ENCODE data around the gene PARVB.

The PARVB gene

DNA sequence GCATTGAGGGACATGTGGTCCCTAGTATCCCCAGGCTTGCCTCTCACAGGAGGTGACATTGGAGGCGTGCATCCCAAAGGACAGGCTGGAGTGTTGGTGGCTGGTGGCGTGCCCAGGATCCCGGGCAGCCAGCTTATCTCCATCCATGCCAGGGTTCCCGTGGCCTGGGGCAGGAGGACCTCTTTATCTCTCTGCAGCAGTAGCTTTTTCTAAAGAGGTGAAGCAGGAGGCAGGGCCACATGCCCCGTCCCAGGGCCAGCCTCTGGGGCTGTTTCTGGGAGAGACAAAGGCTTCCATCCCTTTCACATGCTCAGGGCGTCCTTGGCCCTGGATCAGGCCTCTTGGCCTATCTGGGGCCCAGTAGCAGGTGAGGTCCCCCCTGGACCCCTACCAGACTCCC lies 176.3 kb downstream of the PARVB start:
- no peak overlapping the region for H3K4me3 Mint-ChIP-seq
- H3K27ac Mint-ChIP-seq: peak overlapping the region; percentile 54
- peaks cover 30% of the 10 kb centered on the region for H3K4me1 Mint-ChIP-seq (ENCODE audit: low read depth)
- intact Hi-C loops (cut with micrococcal nuclease): no loop called here
- no peaks in the 10 kb centered on the region for H3K9me3 Mint-ChIP-seq
- peaks cover 97% of the 10 kb centered on the region for H3K36me3 Mint-ChIP-seq (ENCODE audit: low read depth)
- no peaks in the 10 kb centered on the region for H3K27me3 Mint-ChIP-seq

- Mint-ChIP-seq H3K4me3 (no peak overlapping the region), H3K9me3 (no peaks in the 10 kb centered on the region), H3K4me1 (ENCODE audit: low read depth) (peaks cover 34% of the 10 kb centered on the region), H3K36me3 (ENCODE audit: low read depth) (peaks cover 97% of the 10 kb centered on the region), H3K27ac (peak overlapping the region; percentile 54), H3K27me3 (no peaks in the 10 kb centered on the region)
- intact Hi-C loops (cut with micrococcal nuclease): no loop called here
Measured at GRCh38 chr22:44200855-44201550, 176.9 kb downstream of the PARVB start.

DNA sequence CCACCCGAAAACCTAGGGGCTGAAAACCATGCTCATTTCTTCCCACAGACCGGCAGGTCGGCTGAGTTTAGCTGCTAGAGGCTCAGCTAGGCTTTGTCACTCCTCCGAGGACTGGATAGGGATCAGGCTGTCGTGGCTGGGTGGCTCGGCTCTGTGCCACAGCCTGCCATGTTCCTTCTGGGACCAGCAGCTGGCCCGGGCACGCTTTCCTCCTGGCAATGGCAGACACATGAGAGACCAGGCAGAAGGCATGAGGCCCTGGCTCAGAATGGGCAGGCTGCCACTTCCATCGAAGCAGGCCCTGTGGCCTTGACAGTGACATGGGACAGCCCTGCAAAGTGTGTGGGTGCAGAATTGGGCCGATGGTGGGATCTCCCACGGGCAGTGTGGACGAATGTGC lies 177.6 kb downstream of the PARVB start:
- no peaks in the 10 kb centered on the region for H3K9me3 Mint-ChIP-seq
- peaks cover 34% of the 10 kb centered on the region for H3K4me1 Mint-ChIP-seq (ENCODE audit: low read depth)
- H3K4me3 Mint-ChIP-seq: no peak overlapping the region
- peaks cover 97% of the 10 kb centered on the region for H3K36me3 Mint-ChIP-seq (ENCODE audit: low read depth)
- no peak overlapping the region for H3K27ac Mint-ChIP-seq
- H3K27me3 Mint-ChIP-seq: no peaks in the 10 kb centered on the region
- intact Hi-C loops (cut with micrococcal nuclease): no loop called here

DNA sequence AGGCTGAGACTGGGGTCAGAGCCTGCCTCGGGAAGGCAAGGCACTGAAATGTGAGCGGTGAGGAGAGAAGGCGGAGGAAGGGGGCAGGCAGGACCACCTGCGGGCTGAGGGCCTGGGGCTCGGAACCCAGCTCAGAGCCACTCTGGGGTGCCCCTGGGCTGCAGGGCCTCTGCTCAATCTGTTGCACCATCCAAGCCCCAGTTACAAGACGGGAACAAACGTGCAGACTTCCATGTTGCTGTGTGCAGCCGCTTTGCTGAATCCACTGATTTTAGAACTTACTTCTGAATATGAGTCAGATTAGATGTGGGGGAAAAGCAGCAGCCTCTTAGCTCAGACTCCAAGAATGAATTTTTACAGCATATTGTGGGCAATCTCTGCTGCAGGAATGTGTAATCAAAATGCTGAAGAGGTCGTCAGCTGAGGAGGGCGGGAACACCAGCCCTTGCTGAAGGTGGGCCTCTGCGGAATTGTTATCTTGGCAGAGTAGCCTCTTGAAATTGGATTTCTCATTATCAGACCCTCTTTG lies 178.2 kb downstream of the PARVB start:
- intact Hi-C loops (cut with micrococcal nuclease): no loop called here
- Mint-ChIP-seq H3K36me3 (ENCODE audit: low read depth) (peaks cover 95% of the 10 kb centered on the region), H3K4me3 (no peak overlapping the region), H3K9me3 (no peaks in the 10 kb centered on the region), H3K27ac (no peak overlapping the region), H3K27me3 (no peaks in the 10 kb centered on the region), H3K4me1 (ENCODE audit: low read depth) (peaks cover 34% of the 10 kb centered on the region)

GRCh38 chr22:44203203-44203602 lies 179.1 kb downstream of the PARVB start:
- H3K27me3 Mint-ChIP-seq: no peaks in the 10 kb centered on the region
- intact Hi-C loops (cut with micrococcal nuclease): no loop called here
- no peak overlapping the region for H3K4me3 Mint-ChIP-seq
- peaks cover 88% of the 10 kb centered on the region for H3K36me3 Mint-ChIP-seq (ENCODE audit: low read depth)
- no peak overlapping the region for H3K27ac Mint-ChIP-seq
- no peaks in the 10 kb centered on the region for H3K9me3 Mint-ChIP-seq
- H3K4me1 Mint-ChIP-seq (ENCODE audit: low read depth): peaks cover 42% of the 10 kb centered on the region

GRCh38 chr22:44204739-44205515 lies 180.8 kb downstream of the PARVB start:
- intact Hi-C loops (cut with micrococcal nuclease): no loop called here
- Mint-ChIP-seq H3K4me3 (no peak overlapping the region), H3K4me1 (ENCODE audit: low read depth) (peaks cover 35% of the 10 kb centered on the region), H3K9me3 (no peaks in the 10 kb centered on the region), H3K27me3 (no peaks in the 10 kb centered on the region), H3K36me3 (ENCODE audit: low read depth) (peaks cover 71% of the 10 kb centered on the region), H3K27ac (no peak overlapping the region)

- Mint-ChIP-seq H3K27ac (no peak overlapping the region), H3K9me3 (no peaks in the 10 kb centered on the region), H3K27me3 (no peaks in the 10 kb centered on the region), H3K4me3 (no peak overlapping the region), H3K4me1 (ENCODE audit: low read depth) (peaks cover 29% of the 10 kb centered on the region), H3K36me3 (ENCODE audit: low read depth) (peaks cover 63% of the 10 kb centered on the region)
- intact Hi-C loops (cut with micrococcal nuclease): no loop called here
Measured at GRCh38 chr22:44205516-44206329, 181.6 kb downstream of the PARVB start.

DNA sequence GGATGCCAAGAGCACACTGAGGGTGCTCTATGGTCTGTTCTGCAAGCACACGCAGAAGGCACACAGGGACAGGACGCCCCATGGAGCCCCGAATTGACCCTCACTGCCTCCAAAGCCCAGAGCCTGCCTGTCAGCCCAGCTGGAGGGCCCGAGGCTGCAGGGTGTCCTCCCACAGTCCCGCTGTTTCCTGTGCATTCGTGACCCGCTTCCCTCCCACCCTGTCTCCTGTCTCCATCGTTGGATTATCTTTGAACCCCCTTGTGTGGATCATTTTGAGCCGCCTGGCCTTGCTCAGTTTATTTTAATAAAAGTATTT lies 182.2 kb downstream of the PARVB start:
- Mint-ChIP-seq H3K4me3 (no peak overlapping the region), H3K4me1 (ENCODE audit: low read depth) (peaks cover 28% of the 10 kb centered on the region), H3K9me3 (no peaks in the 10 kb centered on the region), H3K27me3 (no peaks in the 10 kb centered on the region), H3K36me3 (ENCODE audit: low read depth) (peaks cover 58% of the 10 kb centered on the region), H3K27ac (no peak overlapping the region)
- intact Hi-C loops (cut with micrococcal nuclease): no loop called here

- Mint-ChIP-seq H3K36me3 (ENCODE audit: low read depth) (peaks cover 58% of the 10 kb centered on the region), H3K4me3 (no peak overlapping the region), H3K4me1 (ENCODE audit: low read depth) (peaks cover 32% of the 10 kb centered on the region), H3K27ac (no peak overlapping the region), H3K27me3 (no peaks in the 10 kb centered on the region), H3K9me3 (no peaks in the 10 kb centered on the region)
- intact Hi-C loops (cut with micrococcal nuclease): no loop called here
Measured at GRCh38 chr22:44206696-44207095, 182.6 kb downstream of the PARVB start.

DNA sequence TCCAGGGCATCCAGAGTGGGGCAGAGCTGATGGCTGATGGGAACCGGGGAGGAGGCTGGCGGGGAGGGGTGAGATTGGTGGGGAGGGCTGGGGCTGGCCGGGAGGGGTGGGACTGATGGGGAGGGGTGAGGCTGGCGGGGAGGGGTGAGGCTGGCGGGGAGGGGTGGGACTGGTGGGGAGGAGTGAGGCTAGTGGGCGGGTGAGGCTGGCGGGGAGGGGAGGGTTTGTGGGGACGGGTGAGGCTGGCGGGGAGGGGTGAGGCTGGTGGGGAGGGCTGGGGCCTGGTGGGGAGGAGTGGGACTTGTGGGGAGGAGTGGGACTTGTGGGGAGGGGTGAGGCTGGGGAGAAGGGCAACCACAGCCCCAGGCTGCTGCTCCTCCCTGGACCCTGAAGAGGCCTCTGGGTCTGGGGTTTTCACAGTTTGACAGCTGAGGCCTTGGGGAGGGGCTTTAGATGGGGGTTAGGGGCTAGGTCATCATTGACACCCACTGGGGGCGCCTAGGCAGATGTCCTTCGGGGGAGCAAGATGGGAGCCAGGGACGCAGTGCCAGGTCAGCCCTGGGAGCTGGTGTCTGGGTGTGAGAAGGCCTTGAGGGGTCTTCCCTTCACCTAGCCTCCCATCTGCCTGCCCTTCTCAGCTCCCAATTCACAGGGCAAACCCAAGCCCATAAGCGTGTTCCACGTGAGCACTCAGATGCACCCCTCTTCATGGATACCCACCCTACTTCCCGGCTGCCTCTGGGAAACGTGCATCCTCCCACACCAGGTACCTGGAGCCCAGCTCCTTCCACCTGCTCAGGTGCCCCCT lies 183.3 kb downstream of the PARVB start:
- intact Hi-C loops (cut with micrococcal nuclease): no loop called here
- no peak overlapping the region for H3K4me3 Mint-ChIP-seq

GRCh38 chr22:44207981-44208317 lies 183.8 kb downstream of the PARVB start:
- H3K36me3 Mint-ChIP-seq (ENCODE audit: low read depth): peaks cover 46% of the 10 kb centered on the region
- no peak overlapping the region for H3K27ac Mint-ChIP-seq
- H3K4me1 Mint-ChIP-seq (ENCODE audit: low read depth): peaks cover 35% of the 10 kb centered on the region
- intact Hi-C loops (cut with micrococcal nuclease): no loop called here
- no peaks in the 10 kb centered on the region for H3K27me3 Mint-ChIP-seq
- no peaks in the 10 kb centered on the region for H3K9me3 Mint-ChIP-seq
- H3K4me3 Mint-ChIP-seq: no peak overlapping the region

More for the DNA sequence above, 183.3 kb downstream of the PARVB start:
- Mint-ChIP-seq H3K4me1 (ENCODE audit: low read depth) (peaks cover 35% of the 10 kb centered on the region), H3K27ac (no peak overlapping the region), H3K36me3 (ENCODE audit: low read depth) (peaks cover 52% of the 10 kb centered on the region), H3K9me3 (no peaks in the 10 kb centered on the region), H3K27me3 (no peaks in the 10 kb centered on the region)

- intact Hi-C loops (cut with micrococcal nuclease): no loop called here
- no peaks in the 10 kb centered on the region for H3K27me3 Mint-ChIP-seq
- H3K27ac Mint-ChIP-seq: no peak overlapping the region
Measured at GRCh38 chr22:44209343-44209742, 185.2 kb downstream of the PARVB start.

GRCh38 chr22:44210722-44211121 lies 186.6 kb downstream of the PARVB start:
- Mint-ChIP-seq H3K9me3 (no peaks in the 10 kb centered on the region), H3K27ac (no peak overlapping the region), H3K27me3 (no peaks in the 10 kb centered on the region), H3K4me3 (no peak overlapping the region), H3K36me3 (ENCODE audit: low read depth) (peaks cover 19% of the 10 kb centered on the region), H3K4me1 (ENCODE audit: low read depth) (peaks cover 28% of the 10 kb centered on the region)
- intact Hi-C loops (cut with micrococcal nuclease): no loop called here

More at GRCh38 chr22:44209343-44209742, 185.2 kb downstream of the PARVB start:
- H3K4me3 Mint-ChIP-seq: no peak overlapping the region
- H3K4me1 Mint-ChIP-seq (ENCODE audit: low read depth): peaks cover 35% of the 10 kb centered on the region
- H3K36me3 Mint-ChIP-seq (ENCODE audit: low read depth): peaks cover 32% of the 10 kb centered on the region
- H3K9me3 Mint-ChIP-seq: no peaks in the 10 kb centered on the region

Measured in dendritic cell treated with granulocyte-macrophage colony-stimulating factor and Interleukin-4, amounts not matched to agents 40 ng/mL and 50 ng/mL, for 4 days (primary cell).